OCI-LY3 (cell line): ENCODE data around the gene METTL16.

Source experiments
- EZH2phosphoT487 ChIP-seq: fragments of 200-600 bp; shearing (Covaris generic); IDR thresholded peaks from 2 replicates; pipeline ENCODE4 v1.6.1; 2018; ENCODE audit warnings: antibody characterized with exemption, mixed run types, low read depth
- TF ChIP-seq, protein P1 (sequence below): fragments of 200-600, 300-600 bp; sonication (generic); IDR thresholded peaks from 2 replicates; pipeline ENCODE4 v1.5.1; 2014; ENCODE audit warnings: antibody characterized with exemption, low read length, low read depth

DNA sequence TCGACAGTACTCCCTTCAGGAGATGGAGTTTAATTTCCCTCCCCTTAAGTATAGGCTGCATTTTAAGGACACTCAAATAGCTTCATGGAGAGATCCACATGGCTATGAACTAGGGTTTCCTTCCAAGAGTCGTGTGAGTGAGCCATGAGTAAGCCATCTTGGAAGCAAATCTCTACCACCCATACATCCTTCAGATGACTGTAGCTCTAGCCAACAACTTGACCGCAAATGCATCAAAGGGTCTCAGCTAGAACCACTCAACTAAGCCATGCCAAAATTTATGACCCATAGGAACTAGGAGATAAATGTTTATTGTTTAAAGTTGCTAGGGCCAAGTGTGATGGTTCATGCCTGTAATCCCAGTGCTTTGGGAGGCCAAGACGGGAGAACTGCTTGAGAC is 43.4 kb downstream of the METTL16 start:
- TF ChIP-seq, protein P1, sequence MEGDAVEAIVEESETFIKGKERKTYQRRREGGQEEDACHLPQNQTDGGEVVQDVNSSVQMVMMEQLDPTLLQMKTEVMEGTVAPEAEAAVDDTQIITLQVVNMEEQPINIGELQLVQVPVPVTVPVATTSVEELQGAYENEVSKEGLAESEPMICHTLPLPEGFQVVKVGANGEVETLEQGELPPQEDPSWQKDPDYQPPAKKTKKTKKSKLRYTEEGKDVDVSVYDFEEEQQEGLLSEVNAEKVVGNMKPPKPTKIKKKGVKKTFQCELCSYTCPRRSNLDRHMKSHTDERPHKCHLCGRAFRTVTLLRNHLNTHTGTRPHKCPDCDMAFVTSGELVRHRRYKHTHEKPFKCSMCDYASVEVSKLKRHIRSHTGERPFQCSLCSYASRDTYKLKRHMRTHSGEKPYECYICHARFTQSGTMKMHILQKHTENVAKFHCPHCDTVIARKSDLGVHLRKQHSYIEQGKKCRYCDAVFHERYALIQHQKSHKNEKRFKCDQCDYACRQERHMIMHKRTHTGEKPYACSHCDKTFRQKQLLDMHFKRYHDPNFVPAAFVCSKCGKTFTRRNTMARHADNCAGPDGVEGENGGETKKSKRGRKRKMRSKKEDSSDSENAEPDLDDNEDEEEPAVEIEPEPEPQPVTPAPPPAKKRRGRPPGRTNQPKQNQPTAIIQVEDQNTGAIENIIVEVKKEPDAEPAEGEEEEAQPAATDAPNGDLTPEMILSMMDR, result no peak
- TF ChIP-seq EZH2phosphoT487, result no peak
